K562 (cell line): Measurements from ENCODE around the gene KSR2. TPM values are rescaled to one million over a fixed set of nuclear protein-coding genes. Genes with fewer than 3 reads are reported as not detected.

ENCODE experiments used
- ATAC-seq: fragments of 200-7000 bp; cut with Tn5 transposase; 3 replicates; pipeline ENCODE4 v1.9.1; 2020; ENCODE audit warnings: moderate library complexity
- BruUV-seq: library from RNA; stranded (reverse); fragments of 400-500 nt; replicated peaks from 2 replicates; lab custom pipeline; 2021; lab: Mats Ljungman, UMichigan
- CTCF ChIA-PET: fragments of 300-600 bp; formaldehyde crosslinking; extraction: SDS; loops from one replicate; lab custom pipeline; 2021; ENCODE audit warnings: low intra/inter-chr PET ratio; lab: Yijun Ruan, JAX
- POLR2A ChIA-PET: fragments of 300-600, 350-650 bp; sonication (Branson Sonifier 250); formaldehyde crosslinking; extraction: SDS; loops from one replicate; lab custom pipeline; 2021; ENCODE audit warnings: antibody characterized with exemption, inconsistent platforms; lab: Yijun Ruan, JAX
- DNase-seq, 4 experiments: peaks; one replicate each; pipeline versions ENCODE4 v3.0.0 to v3.0.0-alpha.2; 2011 to 2018; ENCODE audit warnings: low spot score in 3 of 4, mixed read lengths in 3 of 4; ENCODE audit errors: extremely low read depth in 1 of 4
- FAIRE-seq: peaks from 2 replicates; lab custom pipeline; 2011; peaks lifted over from hg19 to GRCh38; lab: Jason Lieb, UNC
- H2AFZ ChIP-seq: 2 replicates; pipeline ENCODE4 v1.6.0; 2011; ENCODE audit warnings: low read depth, low read length, control low read depth, inconsistent platforms
- H3K27ac ChIP-seq: fragments of 200-600 bp; 3 replicates; pipeline ENCODE4 v1.8.0; 2011; ENCODE audit warnings: low read depth, mild to moderate bottlenecking, control low read depth, inconsistent platforms, low read length, moderate library complexity, mixed read lengths; ENCODE audit errors: extremely low read depth
- H3K27me3 ChIP-seq, 2 experiments: fragments of 300-600 bp in 1 of 2; 2 replicates in 1 of 2; 3 replicates in 1 of 2; pipeline versions ENCODE4 v1.6.0 to v1.8.0; 2011; ENCODE audit warnings: inconsistent platforms in 2 of 2, low read length in 2 of 2, mild to moderate bottlenecking in 1 of 2, mixed read lengths in 1 of 2, moderate library complexity in 1 of 2; ENCODE audit not compliant: control insufficient read depth in 2 of 2, insufficient read depth in 2 of 2
- H3K36me3 ChIP-seq: fragments of 300-600 bp; 3 replicates; pipeline ENCODE4 v1.8.0; 2011; ENCODE audit warnings: mild to moderate bottlenecking, low read length, inconsistent platforms; ENCODE audit not compliant: control insufficient read depth, insufficient read depth
- H3K4me1 ChIP-seq, 2 experiments: fragments of 200-600 bp in 1 of 2; replicated peaks in 1 of 2; 2 replicates in 1 of 2; 3 replicates in 1 of 2; pipeline versions ENCODE4 v1.5.1 to v1.8.0; 2011; ENCODE audit warnings: inconsistent platforms in 2 of 2, low read length in 2 of 2, mild to moderate bottlenecking in 1 of 2, mixed read lengths in 1 of 2, moderate library complexity in 1 of 2; ENCODE audit not compliant: control insufficient read depth in 2 of 2, insufficient read depth in 2 of 2
- H3K4me2 ChIP-seq: 2 replicates; pipeline ENCODE4 v1.6.1; 2011; ENCODE audit warnings: low read length, control low read depth, inconsistent platforms, mixed read lengths; ENCODE audit not compliant: insufficient read depth
- H3K4me3 ChIP-seq: fragments of 200-600 bp; sonication (generic), shearing (Covaris generic); 2 replicates; pipeline ENCODE4 v1.5.1; 2016; ENCODE audit warnings: control low read depth, inconsistent platforms
- H3K79me2 ChIP-seq: fragments of 200-600 bp; 3 replicates; pipeline ENCODE4 v1.8.0; 2011; ENCODE audit warnings: low read length, inconsistent platforms; ENCODE audit not compliant: control insufficient read depth, insufficient read depth
- H3K9ac ChIP-seq, 2 experiments: 2 replicates each; pipeline versions ENCODE4 v1.6.0 to v1.6.1; 2011; ENCODE audit warnings: low read depth in 2 of 2, low read length in 2 of 2, control low read depth in 1 of 2, inconsistent platforms in 1 of 2, mild to moderate bottlenecking in 1 of 2, mixed read lengths in 1 of 2; ENCODE audit not compliant: insufficient read depth in 1 of 2
- H3K9me1 ChIP-seq: one replicate; pipeline ENCODE4 v1.6.0; 2011; ENCODE audit warnings: inconsistent platforms, mild to moderate bottlenecking, low read length, moderate library complexity; ENCODE audit not compliant: control insufficient read depth, insufficient read depth
- H3K9me3 ChIP-seq: replicated peaks from 2 replicates; pipeline ENCODE4 v1.5.1; 2011; ENCODE audit warnings: low read depth, low read length, inconsistent platforms; ENCODE audit not compliant: control insufficient read depth, insufficient read depth
- H4K20me1 ChIP-seq: replicated peaks from 2 replicates; pipeline ENCODE4 v1.6.1; 2011; ENCODE audit warnings: low read length, inconsistent platforms, mixed read lengths; ENCODE audit not compliant: control insufficient read depth, insufficient read depth
- CBFB ChIP-seq: sonication (generic); formaldehyde crosslinking; IDR thresholded peaks from 2 replicates; pipeline ENCODE4 v1.4.0; 2020; ENCODE audit warnings: mild to moderate bottlenecking, missing genetic modification reagents
- CEBPG ChIP-seq, 3 experiments: fragments of 200-800 bp in 1 of 3; sonication (Bioruptor generic) in 1 of 3; sonication (generic) in 1 of 3; formaldehyde crosslinking in 1 of 3; IDR thresholded peaks in 2 of 3; conservative IDR thresholded peaks in 1 of 3; 2 replicates each; pipeline versions ENCODE4 v1.6.1 to v1.8.0; 2016 to 2022; ENCODE audit warnings: missing compliant biosample characterization in 2 of 3, missing genetic modification characterization in 2 of 3, mild to moderate bottlenecking in 1 of 3, missing genetic modification reagents in 1 of 3
- CREM ChIP-seq: IDR thresholded peaks from 2 replicates; pipeline ENCODE4 v1.6.1; 2014; ENCODE audit warnings: antibody characterized with exemption, low read depth
- CSDE1 ChIP-seq, 2 experiments: fragments of 450-650 bp; IDR thresholded peaks; 2 replicates each; pipeline ENCODE4 v1.6.1; 2016; ENCODE audit warnings: mild to moderate bottlenecking in 1 of 2
- HDGF ChIP-seq: fragments of 450-650 bp; IDR thresholded peaks from 2 replicates; pipeline ENCODE4 v1.6.1; 2016
- MAFK ChIP-seq: IDR thresholded peaks from 2 replicates; pipeline ENCODE4 v1.6.1; 2011; ENCODE audit warnings: low read length, improper control_type of control experiment
- MCM7 ChIP-seq, 2 experiments: fragments of 450-650 bp; IDR thresholded peaks; 2 replicates each; pipeline ENCODE4 v1.6.1; 2016 to 2018
- MECOM ChIP-seq: fragments of 250-450 bp; sonication (Bioruptor Pico); IDR thresholded peaks from 2 replicates; pipeline ENCODE4 v1.8.0; 2022; ENCODE audit warnings: inconsistent platforms
- RBM39 ChIP-seq: fragments of 200-400 bp; formaldehyde crosslinking; optimal IDR thresholded peaks from 2 replicates; pipeline ENCODE3; 2018; ENCODE audit warnings: low read depth, low read length
- TEAD4 ChIP-seq, 2 experiments: sonication (generic) in 1 of 2; formaldehyde crosslinking in 1 of 2; IDR thresholded peaks; 2 replicates each; pipeline versions ENCODE4 v1.6.1 to v1.8.0; 2012 to 2022; ENCODE audit warnings: borderline replicate concordance in 1 of 2, inconsistent platforms in 1 of 2, low read length in 1 of 2, mild to moderate bottlenecking in 1 of 2, missing genetic modification reagents in 1 of 2
- TOE1 ChIP-seq, 2 experiments: fragments of 450-650 bp in 1 of 2; sonication (generic) in 1 of 2; formaldehyde crosslinking in 1 of 2; IDR thresholded peaks; 2 replicates each; pipeline versions ENCODE4 v1.7.1 to v1.8.0; 2016 to 2022; ENCODE audit warnings: borderline replicate concordance in 2 of 2, mild to moderate bottlenecking in 2 of 2, antibody characterized with exemption in 1 of 2, inconsistent platforms in 1 of 2, low read depth in 1 of 2, missing genetic modification reagents in 1 of 2, moderate library complexity in 1 of 2
- ZNF224 ChIP-seq: sonication (generic); formaldehyde crosslinking; IDR thresholded peaks from 2 replicates; pipeline ENCODE4 v1.8.0; 2022; ENCODE audit warnings: mild to moderate bottlenecking, missing genetic modification reagents
- ZNF785 ChIP-seq: fragments of 250-450 bp; sonication (Bioruptor Pico); IDR thresholded peaks from 2 replicates; pipeline ENCODE4 v1.4.0; 2020; ENCODE audit warnings: mild to moderate bottlenecking
- WGBS: fragments of 100-300 bp; shearing (Covaris generic); methylation state at CpG from one replicate; pipeline ENCODE4 v1.1.6; 2016; ENCODE audit warnings: low coverage, mixed read lengths; ENCODE audit not compliant: insufficient coverage; ENCODE audit errors: missing lambda C conversion rate; 5-methylcytosine and 5-hydroxymethylcytosine counted together
- in situ Hi-C: fragments of 300-500 bp; cut with MboI; formaldehyde crosslinking; loops from 4 replicates; pipeline ENCODE4 v1.15.0; 2018; ENCODE audit warnings: inconsistent platforms, mixed read lengths
- intact Hi-C: fragments of 100-400 bp; cut with micrococcal nuclease; formaldehyde crosslinking; loops from 2 replicates; pipeline ENCODE4 v1.14.2; 2022
- polyA plus RNA-seq, 8 experiments: library from polyadenylated mRNA; depleted of rRNA in 4 of 8; stranded (reverse) in 5 of 8; unstranded in 3 of 8; fragments of >200 nt; fragmentation: Nextera tagmentation in 2 of 8; fragmentation: Illumina TruSeq in 1 of 8; extraction: Ambion mirVana in 2 of 8; extraction: Trizol in 1 of 8; gene quantifications; 2 replicates each; pipeline versions ENCODE4 v1.2.1 to v1.2.3, GENCODE V29; 2011 to 2014; ENCODE audit warnings: inconsistent platforms in 1 of 8, missing spikeins in 1 of 8
- total RNA-seq, 7 experiments: library from RNA; depleted of rRNA in 6 of 7; stranded (reverse); fragments of >200 nt in 6 of 7; fragmentation: Illumina TruSeq in 2 of 7; extraction: Trizol in 2 of 7; gene quantifications; 2 replicates each; pipeline versions ENCODE4 v1.2.1 to v1.2.3, GENCODE V29; 2011 to 2021; ENCODE audit warnings: low replicate concordance in 1 of 7
- TF ChIP-seq, protein P1 (sequence below): fragments of 450-650 bp; IDR thresholded peaks from 2 replicates; pipeline ENCODE4 v1.6.1; 2017; ENCODE audit warnings: mild to moderate bottlenecking, moderate library complexity
- TF ChIP-seq, protein P2 (sequence below): IDR thresholded peaks from 3 replicates; pipeline ENCODE4 v1.6.1; 2011; ENCODE audit warnings: borderline replicate concordance, mild to moderate bottlenecking; ENCODE audit not compliant: insufficient read length, insufficient read depth
- TF ChIP-seq, protein P3 (sequence below): fragments of 450-650 bp; IDR thresholded peaks from 2 replicates; pipeline ENCODE4 v1.6.1; 2016; ENCODE audit warnings: borderline replicate concordance

The KSR2 gene
- total and polyA plus RNA-seq, 9 of the 15 experiments (the other 6 are each of a cell fraction or from before 2014, with no cell fraction given) = not detected

DNA sequence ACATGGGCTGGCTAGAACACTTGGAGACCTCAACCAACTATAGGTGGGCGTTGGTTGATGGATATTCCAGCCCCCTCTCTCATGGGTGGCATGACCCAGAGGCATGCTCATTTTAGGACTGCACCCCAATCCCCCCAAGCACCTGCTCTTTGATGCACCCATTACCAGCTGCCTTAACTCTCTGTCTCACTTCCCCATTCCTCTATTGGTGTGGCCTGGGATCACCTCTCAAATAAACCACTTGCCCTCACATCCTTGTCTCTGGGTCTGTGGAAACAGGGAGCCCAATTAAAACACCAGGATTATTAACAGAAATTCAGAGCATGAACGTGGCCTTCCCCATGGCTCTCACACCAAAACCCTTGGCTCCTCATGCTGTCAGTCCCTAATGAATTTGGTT is 405.1 kb downstream of the KSR2 start:
- Histone ChIP-seq H3K27ac (no peak overlapping the region), H3K36me3 (no peaks in the 10 kb centered on the region), H3K4me1 (no peaks in the 10 kb centered on the region), H3K9me3 (no peaks in the 10 kb centered on the region), H3K79me2 (no peaks in the 10 kb centered on the region), H3K27me3 (no peaks in the 10 kb centered on the region; a peak in 1 of 5 replicates), H2AFZ (no peak overlapping the region), H4K20me1 (no peaks in the 10 kb centered on the region), H3K9ac (no peak overlapping the region), H3K4me2 (no peak overlapping the region), H3K4me3 (no peak overlapping the region), H3K9me1 (no peaks in the 10 kb centered on the region)
- ChIA-PET CTCF (no interaction called here), POLR2A (no interaction called here)
- FAIRE-seq = no peak
- intact Hi-C loops (no loop called here), in situ Hi-C loops (no loop called here)
- DNase-seq = no peak
- no peak for ATAC-seq
- BruUV-seq = no TSS peak
- TF ChIP-seq TOE1 (IDR thresholded peaks at IDR 0.05; ENCODE audit: borderline replicate concordance) = no peak
- TF ChIP-seq TOE1 (CRISPR knock-in tag; IDR thresholded peaks at IDR 0.05; ENCODE audit: borderline replicate concordance, low read depth) = no peak
- TF ChIP-seq, protein P1, sequence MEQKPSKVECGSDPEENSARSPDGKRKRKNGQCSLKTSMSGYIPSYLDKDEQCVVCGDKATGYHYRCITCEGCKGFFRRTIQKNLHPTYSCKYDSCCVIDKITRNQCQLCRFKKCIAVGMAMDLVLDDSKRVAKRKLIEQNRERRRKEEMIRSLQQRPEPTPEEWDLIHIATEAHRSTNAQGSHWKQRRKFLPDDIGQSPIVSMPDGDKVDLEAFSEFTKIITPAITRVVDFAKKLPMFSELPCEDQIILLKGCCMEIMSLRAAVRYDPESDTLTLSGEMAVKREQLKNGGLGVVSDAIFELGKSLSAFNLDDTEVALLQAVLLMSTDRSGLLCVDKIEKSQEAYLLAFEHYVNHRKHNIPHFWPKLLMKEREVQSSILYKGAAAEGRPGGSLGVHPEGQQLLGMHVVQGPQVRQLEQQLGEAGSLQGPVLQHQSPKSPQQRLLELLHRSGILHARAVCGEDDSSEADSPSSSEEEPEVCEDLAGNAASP = no peak
- TF ChIP-seq HDGF = no peak
- no peak for TF ChIP-seq CSDE1 (IDR thresholded peaks at IDR 0.05)
- TF ChIP-seq, protein P2, sequence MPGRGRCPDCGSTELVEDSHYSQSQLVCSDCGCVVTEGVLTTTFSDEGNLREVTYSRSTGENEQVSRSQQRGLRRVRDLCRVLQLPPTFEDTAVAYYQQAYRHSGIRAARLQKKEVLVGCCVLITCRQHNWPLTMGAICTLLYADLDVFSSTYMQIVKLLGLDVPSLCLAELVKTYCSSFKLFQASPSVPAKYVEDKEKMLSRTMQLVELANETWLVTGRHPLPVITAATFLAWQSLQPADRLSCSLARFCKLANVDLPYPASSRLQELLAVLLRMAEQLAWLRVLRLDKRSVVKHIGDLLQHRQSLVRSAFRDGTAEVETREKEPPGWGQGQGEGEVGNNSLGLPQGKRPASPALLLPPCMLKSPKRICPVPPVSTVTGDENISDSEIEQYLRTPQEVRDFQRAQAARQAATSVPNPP = no peak
- TF ChIP-seq RBM39 = no peak
- no peak for TF ChIP-seq ZNF785 (CRISPR knock-in tag)
- no peak for TF ChIP-seq CREM
- no peak for TF ChIP-seq CEBPG (CRISPR knock-in tag; IDR thresholded peaks at IDR 0.05)
- TF ChIP-seq CEBPG (tag; conservative IDR thresholded peaks at IDR 0.05 in 1 of 2, IDR thresholded peaks at IDR 0.05 in 1 of 2) = no peak
- no peak for TF ChIP-seq MAFK
- TF ChIP-seq, protein P3, sequence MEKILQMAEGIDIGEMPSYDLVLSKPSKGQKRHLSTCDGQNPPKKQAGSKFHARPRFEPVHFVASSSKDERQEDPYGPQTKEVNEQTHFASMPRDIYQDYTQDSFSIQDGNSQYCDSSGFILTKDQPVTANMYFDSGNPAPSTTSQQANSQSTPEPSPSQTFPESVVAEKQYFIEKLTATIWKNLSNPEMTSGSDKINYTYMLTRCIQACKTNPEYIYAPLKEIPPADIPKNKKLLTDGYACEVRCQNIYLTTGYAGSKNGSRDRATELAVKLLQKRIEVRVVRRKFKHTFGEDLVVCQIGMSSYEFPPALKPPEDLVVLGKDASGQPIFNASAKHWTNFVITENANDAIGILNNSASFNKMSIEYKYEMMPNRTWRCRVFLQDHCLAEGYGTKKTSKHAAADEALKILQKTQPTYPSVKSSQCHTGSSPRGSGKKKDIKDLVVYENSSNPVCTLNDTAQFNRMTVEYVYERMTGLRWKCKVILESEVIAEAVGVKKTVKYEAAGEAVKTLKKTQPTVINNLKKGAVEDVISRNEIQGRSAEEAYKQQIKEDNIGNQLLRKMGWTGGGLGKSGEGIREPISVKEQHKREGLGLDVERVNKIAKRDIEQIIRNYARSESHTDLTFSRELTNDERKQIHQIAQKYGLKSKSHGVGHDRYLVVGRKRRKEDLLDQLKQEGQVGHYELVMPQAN = no peak
- no peak for TF ChIP-seq CBFB (CRISPR knock-in tag)
- TF ChIP-seq TEAD4 (IDR thresholded peaks at IDR 0.05; ENCODE audit: low read length) = no peak
- no peak for TF ChIP-seq TEAD4 (CRISPR knock-in tag; IDR thresholded peaks at IDR 0.05; ENCODE audit: borderline replicate concordance)
- no peak for TF ChIP-seq ZNF224 (CRISPR knock-in tag)
- TF ChIP-seq MECOM (CRISPR knock-in tag) = no peak
- no peak for TF ChIP-seq MCM7 (IDR thresholded peaks at IDR 0.05)
- 0% methylated on average over 2 of the region's 2 CpGs for WGBS
